ENCODE measurements around the gene FAM47E. TPM values are rescaled to one million over a fixed set of nuclear protein-coding genes. Genes with fewer than 3 reads are reported as not detected.

The FAM47E gene
- 10 to 100 TPM in 1 of 4 donors, 1 to 10 TPM in 3; 6.0 to 10.2 (median 7.9) TPM for polyA plus RNA-seq (ENCODE audit: insufficient read length in 4 of 4)

GRCh38 chr4:76251441-76252270 is at the start of gene FAM47E:
Gene FAM47E, plus strand, starts transcription at chr4:76251721. Its CDS starts 26 bp downstream, at chr4:76251747.
- DNase-seq (ENCODE audit: low read depth in 4 of 4, low spot score in 2 of 4), result peak; percentile 31 to 65 (median 58)

- DNase-seq (ENCODE audit: low read depth in 4 of 4, low spot score in 2 of 4), result no peak
Measured at GRCh38 chr4:76203541-76203940, 48.0 kb upstream of the FAM47E start.

GRCh38 chr4:76204936-76205335 is 46.6 kb upstream of the FAM47E start:
- DNase-seq (ENCODE audit: low read depth in 4 of 4, low spot score in 2 of 4), result no peak

- DNase-seq (ENCODE audit: low read depth in 4 of 4, low spot score in 2 of 4), result no peak
Measured at GRCh38 chr4:76205476-76205875, 46.0 kb upstream of the FAM47E start.

- no peak for DNase-seq (ENCODE audit: low read depth in 4 of 4, low spot score in 2 of 4)
Measured at GRCh38 chr4:76206222-76206942, 45.1 kb upstream of the FAM47E start.

- DNase-seq (ENCODE audit: low read depth in 4 of 4, low spot score in 2 of 4), result no peak
Measured at GRCh38 chr4:76207549-76207948, 44.0 kb upstream of the FAM47E start.

- peak in 1 of 4 donors; percentile 73 for DNase-seq (ENCODE audit: low read depth in 4 of 4, low spot score in 2 of 4)
Measured at GRCh38 chr4:76208005-76208765, 43.3 kb upstream of the FAM47E start.

- no peak for DNase-seq (ENCODE audit: low read depth in 4 of 4, low spot score in 2 of 4)
Measured at GRCh38 chr4:76209881-76210280, 41.6 kb upstream of the FAM47E start.

- no peak for DNase-seq (ENCODE audit: low read depth in 4 of 4, low spot score in 2 of 4)
Measured at GRCh38 chr4:76210452-76210851, 41.1 kb upstream of the FAM47E start.

- DNase-seq (ENCODE audit: low read depth in 4 of 4, low spot score in 2 of 4), result no peak
Measured at GRCh38 chr4:76211769-76212708, 39.5 kb upstream of the FAM47E start.

GRCh38 chr4:76212851-76213414 is 38.6 kb upstream of the FAM47E start:
- no peak for DNase-seq (ENCODE audit: low read depth in 4 of 4, low spot score in 2 of 4)

GRCh38 chr4:76213415-76214176 is 37.9 kb upstream of the FAM47E start, which contains the start of gene SCARB2:
Gene SCARB2, minus strand, starts transcription at chr4:76213824. Its CDS starts 281 bp downstream, at chr4:76213543.
- DNase-seq (ENCODE audit: low read depth in 4 of 4, low spot score in 2 of 4), result peak in 1 of 4 donors; percentile 76

GRCh38 chr4:76214177-76214675 is 37.3 kb upstream of the FAM47E start:
- no peak for DNase-seq (ENCODE audit: low read depth in 4 of 4, low spot score in 2 of 4)

- DNase-seq (ENCODE audit: low read depth in 4 of 4, low spot score in 2 of 4), result no peak
Measured at GRCh38 chr4:76215077-76215476, 36.4 kb upstream of the FAM47E start.

- DNase-seq (ENCODE audit: low read depth in 4 of 4, low spot score in 2 of 4), result no peak
Measured at GRCh38 chr4:76216524-76216923, 35.0 kb upstream of the FAM47E start.

- no peak for DNase-seq (ENCODE audit: low read depth in 4 of 4, low spot score in 2 of 4)
Measured at GRCh38 chr4:76216975-76217814, 34.3 kb upstream of the FAM47E start.

GRCh38 chr4:76219299-76220055 is 32.0 kb upstream of the FAM47E start:
- DNase-seq (ENCODE audit: low read depth in 4 of 4, low spot score in 2 of 4), result no peak
